HG03378 (cell line): ENCODE measurements around the gene OSBPL10.

ENCODE experiments used
- ATAC-seq: cut with Tn5 transposase; IDR thresholded peaks from one replicate; pipeline ENCODE4 v1.9.1; 2021; ENCODE audit warnings: mild to moderate bottlenecking, moderate library complexity; ENCODE audit not compliant: unreplicated experiment

Gene OSBPL10

DNA sequence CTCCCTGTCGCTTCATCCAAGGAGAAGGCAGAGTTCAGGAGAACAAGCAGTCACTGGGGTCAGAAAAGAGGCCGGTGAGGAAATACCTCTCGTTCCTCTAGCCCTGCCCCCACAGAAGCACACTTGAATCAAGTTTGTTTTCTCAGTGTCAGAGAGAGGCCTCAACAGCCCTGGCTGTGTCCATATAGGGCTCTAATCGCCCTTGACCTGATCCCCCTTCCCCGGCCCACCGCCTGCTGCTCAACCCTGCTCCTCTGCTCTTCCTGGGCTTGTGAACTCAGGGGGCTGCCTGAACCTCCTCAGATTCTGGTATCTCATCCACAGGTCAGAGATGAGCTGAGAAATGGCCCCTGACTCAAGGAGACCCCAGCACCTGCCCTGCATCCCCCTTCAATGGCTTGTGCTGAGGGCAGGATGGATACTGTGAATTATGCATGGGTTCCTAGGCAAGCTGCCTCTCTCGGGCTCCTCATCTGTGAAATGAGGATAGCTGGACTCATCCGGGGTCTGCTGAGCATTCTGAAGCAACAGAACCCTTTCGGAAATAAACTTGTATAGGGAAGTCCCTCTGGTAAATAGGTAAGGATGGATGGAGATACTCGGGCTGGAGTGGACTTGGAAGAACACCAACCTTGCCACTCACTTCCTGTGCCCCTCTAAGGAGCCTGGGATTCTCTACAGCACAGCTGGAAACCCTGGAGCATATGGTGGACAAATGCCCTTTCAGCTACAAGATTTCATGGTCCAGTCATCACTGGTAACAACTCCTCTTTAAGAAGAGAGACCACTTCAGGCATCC is 300.8 kb downstream of the OSBPL10 start:
- no peak for ATAC-seq

DNA sequence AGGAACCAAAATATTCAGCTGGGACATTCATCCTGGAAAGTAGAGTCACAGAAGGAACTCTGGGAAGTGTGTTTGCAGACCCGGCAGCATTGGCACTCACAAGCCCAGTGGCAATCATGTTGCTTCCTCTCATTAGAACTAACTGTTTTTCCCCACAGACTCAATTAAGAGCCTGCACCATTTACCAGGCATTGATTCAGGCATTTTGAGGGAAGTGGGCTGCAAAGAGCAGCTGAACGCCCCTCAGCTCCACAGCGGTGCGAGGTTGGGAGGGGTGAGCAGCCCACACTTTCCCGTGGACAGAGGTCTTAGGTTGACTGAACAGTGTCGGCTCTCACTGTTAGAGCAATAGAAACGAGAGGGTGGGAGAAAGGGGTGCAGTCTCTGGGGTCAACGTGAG is 304.5 kb downstream of the OSBPL10 start:
- no peak for ATAC-seq

DNA sequence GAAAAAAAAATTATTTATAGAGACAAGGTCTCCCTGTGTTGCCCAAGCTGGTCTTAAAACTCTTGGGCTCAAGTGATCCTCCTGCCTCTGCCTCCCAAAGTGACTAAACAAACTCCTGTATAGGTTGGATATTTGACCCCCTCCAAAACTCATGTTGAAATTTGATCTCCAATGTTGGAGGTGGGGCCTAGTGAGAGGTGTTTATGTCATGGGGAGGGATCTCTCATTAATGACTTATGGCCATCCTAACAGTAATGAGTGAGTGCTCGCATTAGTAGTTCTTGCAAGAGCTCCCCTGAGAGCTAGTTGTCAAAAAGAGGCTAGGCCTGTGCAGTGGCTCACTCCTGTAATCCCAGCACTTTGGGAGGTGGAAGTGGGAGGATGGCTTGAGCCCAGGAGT is 307.1 kb downstream of the OSBPL10 start:
- no peak for ATAC-seq

DNA sequence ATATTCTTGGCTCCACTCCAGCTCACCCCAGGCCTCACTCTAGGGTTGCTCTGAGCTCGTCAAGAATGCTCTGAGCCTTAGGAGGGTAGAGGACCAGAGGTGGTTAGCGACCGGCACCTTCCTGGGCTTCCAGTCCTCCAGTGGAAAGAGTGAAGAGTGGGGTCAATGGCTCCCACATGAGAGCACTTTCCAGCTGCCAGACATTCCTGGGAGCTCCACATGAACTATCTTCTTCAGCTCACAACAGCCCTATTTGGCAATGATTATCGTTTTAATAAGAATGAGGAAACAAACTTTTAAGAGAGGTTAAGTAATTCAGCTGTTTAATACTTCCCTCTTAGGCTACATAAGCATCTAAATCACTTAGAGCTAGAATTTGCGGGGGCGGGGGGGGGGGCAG is 309.1 kb downstream of the OSBPL10 start:
- ATAC-seq = no peak

DNA sequence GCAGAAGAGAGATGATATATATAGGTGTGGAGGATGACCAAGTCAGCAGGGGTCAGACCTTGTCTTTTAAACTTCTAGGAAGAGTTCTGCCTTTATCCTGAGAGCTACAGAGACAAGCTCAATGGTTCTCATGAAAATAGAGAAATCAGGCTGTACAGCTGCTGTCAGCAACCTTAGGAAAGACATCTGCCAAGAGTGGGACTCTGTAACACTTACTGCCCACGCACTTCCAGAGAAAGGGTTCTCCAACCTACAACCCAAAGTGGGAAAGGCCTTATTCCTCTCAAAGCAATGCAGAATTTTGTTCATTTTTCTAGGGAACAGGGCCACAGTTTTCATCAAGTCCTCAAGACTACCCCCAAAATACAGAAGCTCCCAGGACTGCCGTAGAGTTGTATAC is 309.6 kb downstream of the OSBPL10 start:
- no peak for ATAC-seq

DNA sequence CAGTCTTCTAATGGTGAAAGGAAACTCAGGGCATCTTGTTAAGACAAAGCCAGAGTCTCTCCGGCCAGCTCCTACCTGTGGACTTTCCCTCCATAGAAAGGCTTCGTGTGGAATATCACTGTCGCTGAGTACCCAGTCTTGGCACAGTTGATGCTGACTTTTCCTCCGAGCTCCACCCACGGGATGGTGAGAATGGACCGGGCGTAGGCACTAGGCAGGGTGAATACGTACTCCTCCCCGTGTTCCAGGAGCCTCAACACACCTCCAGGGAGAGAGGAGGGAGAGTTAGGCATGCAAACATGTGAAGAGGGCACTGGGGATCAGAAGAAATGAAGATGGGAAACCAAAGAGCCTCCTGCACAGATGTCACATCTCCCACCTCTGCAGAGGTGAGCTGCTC is 310.3 kb downstream of the OSBPL10 start:
- ATAC-seq = no peak

DNA sequence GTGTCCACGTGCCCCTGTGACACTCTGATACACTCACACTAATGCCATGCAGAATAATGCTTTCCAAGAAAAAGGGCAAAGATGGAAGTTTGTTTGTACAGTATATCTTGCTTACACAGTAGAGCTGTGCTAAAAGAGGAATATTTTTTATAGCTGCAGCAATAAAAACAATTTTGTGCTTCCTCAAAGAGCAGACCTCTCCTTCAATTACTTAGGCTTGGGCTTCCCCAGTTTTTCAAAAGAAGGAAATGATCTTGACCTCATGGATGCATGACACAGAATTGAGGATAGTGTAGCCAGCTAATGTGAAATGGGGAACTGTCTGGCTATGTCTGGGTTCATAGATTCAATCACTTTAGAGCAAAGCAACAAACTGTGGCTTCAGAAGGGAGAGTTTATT is 310.9 kb downstream of the OSBPL10 start:
- ATAC-seq = no peak

DNA sequence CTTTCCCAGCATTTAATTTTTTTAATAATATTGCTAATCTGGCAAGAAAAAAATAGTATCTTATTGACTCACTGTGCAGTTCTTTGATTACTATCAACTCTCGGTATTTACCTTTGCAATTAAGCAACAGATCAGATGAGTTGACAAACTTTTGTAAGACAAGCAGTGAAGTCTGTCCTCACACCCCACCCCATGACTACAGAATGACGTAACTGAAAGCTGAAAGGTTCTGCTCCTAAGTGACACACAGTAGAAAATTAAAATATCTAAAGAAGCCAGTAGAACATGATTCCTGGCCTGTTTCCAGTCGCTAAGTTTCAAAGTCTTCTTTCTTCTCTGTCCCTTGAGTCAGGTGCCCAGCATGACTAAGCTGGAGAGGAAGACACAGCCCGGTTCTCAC is 312.8 kb downstream of the OSBPL10 start:
- no peak for ATAC-seq

DNA sequence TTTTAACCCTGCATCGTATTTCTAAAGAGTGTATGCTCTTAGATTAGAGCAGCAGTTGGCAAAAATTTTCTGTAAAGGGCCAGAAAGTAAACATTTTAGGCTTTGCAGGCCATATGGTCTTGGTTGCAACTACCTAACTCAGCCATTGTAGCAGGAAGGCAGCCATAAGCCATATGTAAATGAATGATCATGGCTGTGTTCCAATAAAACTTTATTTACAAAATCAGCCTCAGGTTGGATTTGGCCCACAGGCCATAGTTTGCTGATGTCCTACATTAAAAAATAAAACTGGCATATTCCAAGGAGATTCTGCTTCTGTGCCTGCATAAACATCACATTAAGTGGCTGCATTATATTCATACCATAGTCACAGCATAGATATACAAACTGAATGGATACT is 313.5 kb downstream of the OSBPL10 start:
- ATAC-seq = no peak

DNA sequence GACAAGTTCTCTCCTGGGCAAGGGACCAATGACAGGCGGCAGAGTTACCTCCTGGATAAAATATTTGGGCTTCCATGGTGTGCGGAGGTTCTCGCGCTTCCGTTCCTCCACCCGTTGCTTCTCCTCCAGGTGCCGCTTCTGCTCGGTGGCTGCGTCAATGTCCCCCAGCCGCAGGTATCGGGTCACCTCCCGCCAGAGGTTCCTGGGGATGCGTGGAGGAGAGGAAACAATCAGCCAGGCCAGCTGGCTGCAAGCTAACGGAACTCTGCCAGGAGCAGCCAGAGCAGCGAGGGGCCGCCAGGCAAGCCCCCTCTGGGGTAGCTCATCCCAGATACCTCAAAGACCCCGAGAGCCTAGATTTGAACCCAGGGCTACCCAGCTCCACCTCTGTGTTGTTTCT is 317.0 kb downstream of the OSBPL10 start:
- no peak for ATAC-seq

DNA sequence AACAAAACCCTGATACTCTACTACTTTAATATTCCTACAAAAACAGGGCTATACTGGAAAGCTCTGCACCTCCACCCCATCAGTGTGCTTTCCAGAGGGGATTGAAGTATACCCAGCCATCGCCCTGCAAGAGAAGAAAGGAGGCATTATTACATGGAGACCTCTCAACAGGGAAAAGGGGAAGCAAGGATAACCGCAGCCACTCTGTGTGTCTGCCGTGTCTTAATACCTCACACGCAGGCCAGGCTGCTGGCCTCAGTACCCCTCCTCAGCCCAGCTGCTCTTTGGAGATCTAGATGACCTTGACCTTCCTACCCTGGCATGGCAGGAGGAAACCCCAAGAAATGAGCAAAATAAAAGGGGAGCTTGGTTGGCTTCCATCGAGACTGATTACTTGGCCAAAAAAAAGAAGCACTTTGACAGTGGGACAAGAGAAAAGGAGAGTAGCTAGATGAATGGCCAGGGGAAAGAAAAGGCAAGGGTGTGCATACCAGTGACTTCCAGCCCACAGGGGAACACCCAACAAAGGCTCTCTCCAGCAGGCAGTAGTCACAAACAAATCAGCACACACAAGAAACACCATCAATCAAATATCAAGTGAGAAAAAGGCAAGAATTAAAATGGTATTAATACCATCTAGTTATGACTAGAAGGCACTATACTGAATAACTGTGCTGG is 318.9 kb downstream of the OSBPL10 start:
- ATAC-seq = no peak

DNA sequence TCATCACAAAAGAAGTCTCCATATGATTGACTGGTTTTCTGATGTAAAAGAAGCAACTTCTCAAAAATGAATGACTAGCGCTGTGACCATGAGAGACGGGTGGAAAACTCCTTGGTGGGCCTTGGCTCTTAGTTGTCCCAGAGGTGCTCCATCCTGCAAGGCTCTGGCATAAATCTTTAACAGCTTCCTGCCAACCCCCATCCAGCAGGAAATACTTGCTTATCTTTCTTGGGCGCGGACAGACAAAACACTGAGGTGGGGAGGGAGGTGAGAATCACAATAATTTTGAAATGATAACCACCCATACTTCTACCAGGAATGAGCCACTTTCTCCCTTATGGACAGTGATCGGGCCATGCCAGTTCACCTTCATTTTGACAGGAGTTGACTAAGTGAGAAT is 319.8 kb downstream of the OSBPL10 start:
- no peak for ATAC-seq

DNA sequence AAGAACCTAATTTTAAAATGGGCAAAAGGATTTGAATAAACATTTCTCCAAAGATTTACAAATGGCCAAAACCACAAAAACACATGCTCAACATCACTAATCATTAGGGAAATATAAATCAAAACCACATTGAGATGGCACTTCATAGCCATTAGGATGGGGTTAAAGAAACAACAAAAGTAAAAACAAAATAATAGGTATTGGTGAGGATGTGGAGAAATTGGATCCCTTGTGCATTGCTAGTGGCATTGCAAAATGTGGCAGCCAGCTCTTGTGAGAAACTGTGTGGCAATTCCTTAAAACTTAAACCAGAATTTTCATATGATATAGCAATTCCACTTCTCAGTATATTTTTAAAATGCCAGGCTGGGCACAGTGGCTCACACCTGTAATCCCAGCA is 321.8 kb downstream of the OSBPL10 start:
- ATAC-seq = no peak

DNA sequence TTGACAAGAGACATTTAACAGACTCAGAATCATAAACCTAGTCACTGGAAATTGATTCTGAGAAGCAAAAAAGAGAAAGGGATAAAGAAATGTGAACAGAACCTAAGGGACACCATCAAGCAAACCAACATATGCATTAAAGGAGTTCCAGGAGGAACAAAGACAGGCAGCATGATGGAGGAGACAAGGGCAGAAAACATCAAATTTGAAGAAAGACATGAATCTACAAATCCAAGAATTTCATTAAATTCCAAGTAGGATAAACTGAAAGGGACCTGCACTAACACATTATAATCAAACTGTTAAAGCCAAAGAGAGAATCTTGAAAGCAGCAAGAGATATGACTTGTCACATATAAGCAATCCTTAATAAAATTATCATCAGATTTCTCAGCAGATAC is 326.1 kb downstream of the OSBPL10 start:
- no peak for ATAC-seq

DNA sequence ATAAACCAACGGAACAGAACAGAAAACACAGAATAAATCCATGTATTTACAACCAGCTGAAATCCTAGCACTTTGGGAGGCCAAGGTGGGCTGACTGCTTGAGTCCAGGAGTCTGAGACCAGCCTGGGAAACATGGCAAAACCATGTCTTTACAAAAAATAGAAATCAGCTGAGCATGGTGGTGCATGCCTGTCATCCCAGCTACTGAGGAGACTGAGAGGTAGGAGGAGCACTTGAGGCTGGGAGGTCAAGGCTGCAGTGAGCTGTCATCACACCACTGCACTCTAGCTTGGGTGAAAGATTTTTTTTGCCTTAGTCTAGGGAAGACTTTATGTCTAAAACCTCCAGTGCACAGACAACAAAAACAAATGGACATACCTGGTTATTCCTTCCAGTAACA is 327.6 kb downstream of the OSBPL10 start:
- no peak for ATAC-seq

DNA sequence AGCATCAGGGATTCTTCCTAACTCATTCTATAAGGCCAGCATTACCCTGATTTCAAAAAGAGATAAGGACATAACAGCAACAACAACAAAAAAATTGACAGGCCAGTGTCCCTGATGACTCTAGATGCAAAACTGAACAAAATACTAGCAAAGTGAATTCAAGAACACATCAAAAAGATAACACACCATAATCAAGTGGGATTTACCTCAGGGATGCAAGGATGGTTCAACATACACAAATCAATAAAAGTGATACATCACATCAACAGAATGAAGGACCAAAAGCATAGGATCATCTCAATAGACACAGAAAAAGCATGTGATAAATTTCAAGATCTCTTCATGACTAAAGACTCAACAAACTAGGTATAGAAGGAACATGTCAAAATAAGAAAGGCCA is 328.8 kb downstream of the OSBPL10 start:
- no peak for ATAC-seq

DNA sequence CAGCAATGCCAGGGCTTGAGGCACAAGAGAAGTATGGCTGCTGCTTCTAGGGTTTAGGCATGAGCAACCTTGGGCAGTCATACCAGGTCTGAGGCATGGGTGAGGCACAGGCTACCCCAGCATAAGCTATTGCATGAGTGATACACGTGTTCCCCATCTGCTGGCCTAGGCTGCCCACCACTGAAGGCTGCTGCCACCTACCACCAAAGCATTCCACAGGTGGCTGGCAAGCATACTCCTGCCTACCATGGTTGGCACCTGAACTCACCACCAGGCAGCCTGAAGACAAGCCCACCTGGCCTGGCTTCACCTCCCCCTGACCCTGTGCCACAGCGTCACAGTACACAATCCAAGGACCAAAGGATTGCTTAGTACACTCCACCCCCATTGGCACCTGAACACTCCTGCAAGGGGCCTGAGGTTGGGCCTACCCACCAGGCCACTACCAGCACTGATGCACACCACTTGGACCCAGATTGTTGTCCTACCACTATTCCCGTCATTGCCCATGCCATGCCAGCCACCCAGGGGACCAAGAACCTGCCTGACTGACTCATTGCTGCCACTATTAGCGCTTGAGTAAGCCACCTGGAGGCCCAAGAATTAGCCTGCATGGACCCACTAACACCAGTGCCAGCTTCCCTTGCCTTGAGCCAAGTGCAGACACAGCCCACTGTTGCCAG is 332.6 kb downstream of the OSBPL10 start:
- ATAC-seq = no peak

DNA sequence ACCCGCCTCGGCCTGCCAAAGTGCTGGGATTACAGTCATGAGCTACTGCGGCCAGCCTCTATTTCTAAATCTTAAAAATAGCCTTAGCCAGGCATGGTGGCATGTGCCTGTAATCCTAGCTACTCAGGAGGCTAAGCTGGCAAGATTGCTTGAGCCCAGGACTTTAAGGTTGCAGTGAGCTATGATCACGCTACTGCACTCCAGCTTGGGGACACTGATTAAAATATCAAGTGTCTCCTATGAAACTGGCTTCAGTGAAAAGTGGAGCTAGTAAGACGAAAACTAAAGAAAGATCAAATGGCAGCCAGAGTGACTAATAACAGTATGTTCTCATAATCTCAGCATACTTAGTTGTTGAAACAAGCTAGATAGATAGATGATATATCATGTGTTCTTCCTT is 335.8 kb downstream of the OSBPL10 start:
- ATAC-seq = no peak

DNA sequence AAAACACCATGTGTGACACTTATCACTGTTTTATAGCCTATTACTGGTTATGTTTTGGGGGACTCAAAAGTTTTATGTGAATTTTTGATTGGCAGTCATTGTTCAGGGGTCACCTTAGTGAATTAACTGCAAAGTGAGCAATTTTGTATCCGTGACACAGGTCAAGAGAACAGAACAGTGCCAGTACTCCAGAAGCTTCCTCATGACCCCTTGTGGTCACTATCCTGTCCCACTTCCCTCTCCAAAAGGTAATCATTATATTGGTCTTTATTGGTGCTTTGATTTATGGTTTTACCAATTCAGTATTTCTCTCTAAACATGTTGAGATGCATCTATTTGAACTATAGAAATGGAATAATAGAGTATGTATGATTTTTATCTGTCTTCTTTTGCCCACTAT is 341.2 kb downstream of the OSBPL10 start:
- ATAC-seq = no peak

DNA sequence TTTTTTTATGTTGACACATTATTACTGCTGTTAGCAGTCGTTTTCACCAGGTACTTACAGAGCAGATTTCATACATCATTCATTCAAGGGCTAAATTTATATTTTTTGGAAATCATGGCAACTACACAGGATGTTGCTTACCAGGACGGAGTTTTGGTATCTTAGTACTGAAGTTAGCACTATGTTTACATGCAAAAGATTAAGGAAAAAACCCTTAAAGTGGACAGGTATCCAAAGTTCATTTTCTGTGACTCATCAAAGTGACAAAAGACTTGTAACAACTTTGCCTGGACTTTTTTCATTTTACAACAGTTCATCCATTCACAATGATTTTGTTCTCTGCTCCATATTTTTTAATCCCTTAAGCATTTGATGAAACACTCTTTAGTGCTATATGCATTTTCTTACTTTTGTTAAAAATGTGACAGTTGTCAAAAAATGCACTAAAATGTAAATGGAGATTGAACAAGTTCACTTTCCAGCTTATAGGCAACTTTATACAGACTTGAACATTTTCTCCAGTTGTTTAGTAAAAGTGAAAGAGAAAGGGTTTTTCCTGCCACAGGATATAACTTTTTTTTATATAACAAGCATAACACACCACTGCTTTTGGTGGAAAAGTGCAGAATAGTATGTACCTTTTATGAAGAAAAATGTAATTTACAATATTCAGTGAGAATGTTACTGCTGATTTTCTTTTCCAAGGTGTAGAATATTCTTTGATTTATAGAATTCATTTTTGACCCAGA is 344.2 kb downstream of the OSBPL10 start:
- ATAC-seq = no peak

DNA sequence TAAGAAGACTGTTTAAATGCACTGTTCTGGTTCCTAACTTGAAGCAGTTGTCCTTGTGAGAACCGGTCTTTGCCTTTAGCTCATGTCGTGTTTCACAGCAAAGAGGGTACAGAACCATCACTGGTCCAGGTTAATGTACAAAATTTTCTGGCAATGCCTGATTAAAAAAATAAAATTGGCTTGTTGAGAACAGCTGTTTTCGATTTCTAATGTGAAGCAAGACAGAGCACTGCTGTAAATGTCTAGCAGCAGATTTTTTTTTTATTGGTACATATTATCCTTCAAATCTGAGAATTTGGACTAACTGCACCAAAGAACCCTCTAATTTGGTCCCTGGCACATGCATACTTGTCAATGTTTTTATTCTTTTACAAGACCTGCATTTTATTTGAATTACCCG is 345.0 kb downstream of the OSBPL10 start:
- no peak for ATAC-seq
